K562 (cell line): Measurements from ENCODE around the gene ELK1. TPM values are rescaled to one million over a fixed set of nuclear protein-coding genes. Genes with fewer than 3 reads are reported as not detected.

Source experiments
- DDX20 ChIP-seq: fragments of 450-650 bp; IDR thresholded peaks from 2 replicates; pipeline ENCODE4 v1.6.1; 2016; ENCODE audit warnings: missing genetic modification characterization, low read depth, mild to moderate bottlenecking, missing compliant biosample characterization, moderate library complexity
- EGR1 ChIP-seq: fragments of 450-650 bp; conservative IDR thresholded peaks from 2 replicates; pipeline ENCODE4 v1.6.1; 2017; ENCODE audit warnings: mild to moderate bottlenecking
- MTA2 ChIP-seq: fragments of 450-650 bp; IDR thresholded peaks from 2 replicates; pipeline ENCODE4 v1.6.1; 2016; ENCODE audit warnings: low read depth
- MXI1 ChIP-seq: IDR thresholded peaks from 2 replicates; pipeline ENCODE4 v1.6.1; 2011; ENCODE audit warnings: low read depth, mild to moderate bottlenecking, improper control_type of control experiment, low read length
- NR3C1 ChIP-seq: sonication (generic); formaldehyde crosslinking; IDR thresholded peaks from 2 replicates; pipeline ENCODE4 v1.8.1; 2022; ENCODE audit warnings: missing genetic modification reagents
- SLC30A9 ChIP-seq: fragments of 250-450 bp; sonication (Bioruptor Pico); IDR thresholded peaks from 2 replicates; pipeline ENCODE4 v1.8.0; 2022; ENCODE audit warnings: mild to moderate bottlenecking, moderate library complexity
- SMAD2 ChIP-seq: fragments of 150-350 bp; IDR thresholded peaks from 2 replicates; pipeline ENCODE4 v1.6.1; 2014; ENCODE audit warnings: low read depth, mild to moderate bottlenecking, low read length
- SMAD3 ChIP-seq: fragments of 450-650 bp; formaldehyde crosslinking; conservative IDR thresholded peaks from 2 replicates; pipeline ENCODE4 v1.4.0; 2020; ENCODE audit warnings: mild to moderate bottlenecking
- TAF1 ChIP-seq: IDR thresholded peaks from 2 replicates; pipeline ENCODE4 v1.6.1; 2011; ENCODE audit warnings: mild to moderate bottlenecking, low read length, moderate library complexity; ENCODE audit not compliant: insufficient read depth, control insufficient read depth, severe bottlenecking; ENCODE audit errors: extremely low read depth
- TAF7 ChIP-seq: fragments of 450-650 bp; IDR thresholded peaks from 2 replicates; pipeline ENCODE4 v1.6.1; 2016; ENCODE audit warnings: missing genetic modification characterization, missing compliant biosample characterization
- ZKSCAN8 ChIP-seq: fragments of 200-800 bp; sonication (Bioruptor generic); IDR thresholded peaks from 2 replicates; pipeline ENCODE4 v1.6.1; 2016; ENCODE audit warnings: missing genetic modification characterization, missing compliant biosample characterization
- ZNF175 ChIP-seq: fragments of 200-800 bp; sonication (Bioruptor generic); IDR thresholded peaks from 2 replicates; pipeline ENCODE4 v1.6.1; 2016; ENCODE audit warnings: low read depth, mild to moderate bottlenecking, missing genetic modification characterization, missing compliant biosample characterization
- ZNF324 ChIP-seq: fragments of 250-450 bp; sonication (Bioruptor Pico); IDR thresholded peaks from 2 replicates; pipeline ENCODE4 v1.4.0; 2020; ENCODE audit warnings: mild to moderate bottlenecking
- polyA plus RNA-seq, 8 experiments: library from polyadenylated mRNA; depleted of rRNA in 4 of 8; stranded (reverse) in 5 of 8; unstranded in 3 of 8; fragments of >200 nt; fragmentation: Nextera tagmentation in 2 of 8; fragmentation: Illumina TruSeq in 1 of 8; extraction: Ambion mirVana in 2 of 8; extraction: Trizol in 1 of 8; gene quantifications; 2 replicates each; pipeline versions ENCODE4 v1.2.1 to v1.2.3, GENCODE V29; 2011 to 2014; ENCODE audit warnings: inconsistent platforms in 1 of 8, missing spikeins in 1 of 8
- total RNA-seq, 7 experiments: library from RNA; depleted of rRNA in 6 of 7; stranded (reverse); fragments of >200 nt in 6 of 7; fragmentation: Illumina TruSeq in 2 of 7; extraction: Trizol in 2 of 7; gene quantifications; 2 replicates each; pipeline versions ENCODE4 v1.2.1 to v1.2.3, GENCODE V29; 2011 to 2021; ENCODE audit warnings: low replicate concordance in 1 of 7
- TF ChIP-seq, protein P1 (sequence below): fragments of 250-450 bp; sonication (Bioruptor Pico); IDR thresholded peaks from 2 replicates; pipeline ENCODE4 v1.5.0; 2021; ENCODE audit warnings: mild to moderate bottlenecking, borderline replicate concordance
- TF ChIP-seq, protein P2 (sequence below): fragments of 250-450 bp; sonication (Bioruptor Pico); IDR thresholded peaks from 2 replicates; pipeline ENCODE4 v1.4.0; 2020; ENCODE audit warnings: mild to moderate bottlenecking, moderate library complexity, borderline replicate concordance
- TF ChIP-seq, protein P3 (sequence below): fragments of 250-450 bp; sonication (Bioruptor Pico); IDR thresholded peaks from 2 replicates; pipeline ENCODE4 v1.8.0; 2021; ENCODE audit warnings: moderate library complexity, mild to moderate bottlenecking, inconsistent platforms
- TF ChIP-seq, protein P4 (sequence below): fragments of 450-650 bp; IDR thresholded peaks from 2 replicates; pipeline ENCODE4 v1.6.1; 2018; ENCODE audit not compliant: partially characterized antibody

The ELK1 gene
- total and polyA plus RNA-seq, 9 of the 15 experiments (the other 6 are each of a cell fraction or from before 2014, with no cell fraction given): 4.4 to 74.9 (median 26.5) TPM

DNA sequence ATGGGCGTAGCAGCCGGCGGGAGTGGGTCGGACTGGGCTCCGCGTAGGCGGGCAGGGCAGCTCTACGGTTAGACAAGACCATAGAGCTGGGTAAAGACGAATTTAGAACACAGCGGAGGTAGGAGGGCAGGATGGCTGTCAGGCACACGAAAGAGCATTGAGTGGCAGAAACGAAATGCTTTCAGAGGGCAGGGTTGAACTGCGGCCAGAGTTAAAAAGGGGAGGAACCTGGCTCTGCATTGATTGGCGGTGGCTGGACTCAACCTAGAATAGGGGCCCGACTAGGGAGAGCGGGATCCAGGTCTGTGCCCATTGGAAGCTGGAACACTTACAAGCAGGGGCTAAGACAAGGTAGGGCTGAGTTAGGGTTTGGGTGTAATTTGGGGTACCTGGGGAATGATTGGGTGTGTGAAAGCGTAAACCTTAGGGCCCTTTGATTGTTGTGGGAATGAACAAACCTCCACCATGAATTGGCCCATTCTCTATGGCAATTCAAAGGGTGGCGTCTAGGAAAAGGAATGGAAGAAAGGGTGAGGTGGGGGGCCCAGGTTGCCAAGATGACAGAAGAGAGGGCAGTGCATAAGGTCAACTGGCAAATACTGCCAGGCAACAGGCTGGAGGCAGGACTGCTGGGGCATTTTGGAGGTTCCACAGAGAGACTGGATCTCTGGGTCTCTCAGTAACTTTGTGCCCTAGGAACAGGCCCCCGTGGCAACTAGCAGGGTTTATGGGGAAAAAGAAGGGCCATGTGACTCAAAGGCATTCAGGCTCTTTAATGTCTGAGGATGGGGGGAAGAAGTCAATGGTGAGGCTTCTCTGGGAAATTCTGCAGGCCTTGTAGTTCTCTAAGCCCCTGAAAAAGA lies 911 bp upstream of the ELK1 start (continued):
- TF ChIP-seq TAF1 (peak; percentile 24), SMAD2 (no peak), EGR1 (peak; percentile 97), SLC30A9 (CRISPR knock-in tag) (no peak), DDX20 (tag) (no peak), MXI1 (no peak), ZKSCAN8 (CRISPR knock-in tag) (no peak), SMAD3 (CRISPR knock-in tag) (no peak), MTA2 (no peak), ZNF175 (CRISPR knock-in tag) (no peak), ZNF324 (CRISPR knock-in tag) (no peak), NR3C1 (no peak), TAF7 (tag) (no peak)
- TF ChIP-seq, protein P1, sequence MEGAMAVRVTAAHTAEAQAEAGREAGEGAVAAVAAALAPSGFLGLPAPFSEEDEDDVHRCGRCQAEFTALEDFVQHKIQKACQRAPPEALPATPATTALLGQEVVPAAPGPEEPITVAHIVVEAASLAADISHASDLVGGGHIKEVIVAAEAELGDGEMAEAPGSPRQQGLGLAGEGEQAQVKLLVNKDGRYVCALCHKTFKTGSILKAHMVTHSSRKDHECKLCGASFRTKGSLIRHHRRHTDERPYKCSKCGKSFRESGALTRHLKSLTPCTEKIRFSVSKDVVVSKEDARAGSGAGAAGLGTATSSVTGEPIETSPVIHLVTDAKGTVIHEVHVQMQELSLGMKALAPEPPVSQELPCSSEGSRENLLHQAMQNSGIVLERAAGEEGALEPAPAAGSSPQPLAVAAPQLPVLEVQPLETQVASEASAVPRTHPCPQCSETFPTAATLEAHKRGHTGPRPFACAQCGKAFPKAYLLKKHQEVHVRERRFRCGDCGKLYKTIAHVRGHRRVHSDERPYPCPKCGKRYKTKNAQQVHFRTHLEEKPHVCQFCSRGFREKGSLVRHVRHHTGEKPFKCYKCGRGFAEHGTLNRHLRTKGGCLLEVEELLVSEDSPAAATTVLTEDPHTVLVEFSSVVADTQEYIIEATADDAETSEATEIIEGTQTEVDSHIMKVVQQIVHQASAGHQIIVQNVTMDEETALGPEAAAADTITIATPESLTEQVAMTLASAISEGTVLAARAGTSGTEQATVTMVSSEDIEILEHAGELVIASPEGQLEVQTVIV (CRISPR knock-in tag): no peak
- TF ChIP-seq, protein P2, sequence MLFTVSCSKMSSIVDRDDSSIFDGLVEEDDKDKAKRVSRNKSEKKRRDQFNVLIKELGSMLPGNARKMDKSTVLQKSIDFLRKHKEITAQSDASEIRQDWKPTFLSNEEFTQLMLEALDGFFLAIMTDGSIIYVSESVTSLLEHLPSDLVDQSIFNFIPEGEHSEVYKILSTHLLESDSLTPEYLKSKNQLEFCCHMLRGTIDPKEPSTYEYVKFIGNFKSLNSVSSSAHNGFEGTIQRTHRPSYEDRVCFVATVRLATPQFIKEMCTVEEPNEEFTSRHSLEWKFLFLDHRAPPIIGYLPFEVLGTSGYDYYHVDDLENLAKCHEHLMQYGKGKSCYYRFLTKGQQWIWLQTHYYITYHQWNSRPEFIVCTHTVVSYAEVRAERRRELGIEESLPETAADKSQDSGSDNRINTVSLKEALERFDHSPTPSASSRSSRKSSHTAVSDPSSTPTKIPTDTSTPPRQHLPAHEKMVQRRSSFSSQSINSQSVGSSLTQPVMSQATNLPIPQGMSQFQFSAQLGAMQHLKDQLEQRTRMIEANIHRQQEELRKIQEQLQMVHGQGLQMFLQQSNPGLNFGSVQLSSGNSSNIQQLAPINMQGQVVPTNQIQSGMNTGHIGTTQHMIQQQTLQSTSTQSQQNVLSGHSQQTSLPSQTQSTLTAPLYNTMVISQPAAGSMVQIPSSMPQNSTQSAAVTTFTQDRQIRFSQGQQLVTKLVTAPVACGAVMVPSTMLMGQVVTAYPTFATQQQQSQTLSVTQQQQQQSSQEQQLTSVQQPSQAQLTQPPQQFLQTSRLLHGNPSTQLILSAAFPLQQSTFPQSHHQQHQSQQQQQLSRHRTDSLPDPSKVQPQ (CRISPR knock-in tag): no peak
- TF ChIP-seq, protein P3, sequence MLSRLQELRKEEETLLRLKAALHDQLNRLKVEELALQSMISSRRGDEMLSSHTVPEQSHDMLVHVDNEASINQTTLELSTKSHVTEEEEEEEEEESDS (CRISPR knock-in tag): no peak
- TF ChIP-seq, protein P4, sequence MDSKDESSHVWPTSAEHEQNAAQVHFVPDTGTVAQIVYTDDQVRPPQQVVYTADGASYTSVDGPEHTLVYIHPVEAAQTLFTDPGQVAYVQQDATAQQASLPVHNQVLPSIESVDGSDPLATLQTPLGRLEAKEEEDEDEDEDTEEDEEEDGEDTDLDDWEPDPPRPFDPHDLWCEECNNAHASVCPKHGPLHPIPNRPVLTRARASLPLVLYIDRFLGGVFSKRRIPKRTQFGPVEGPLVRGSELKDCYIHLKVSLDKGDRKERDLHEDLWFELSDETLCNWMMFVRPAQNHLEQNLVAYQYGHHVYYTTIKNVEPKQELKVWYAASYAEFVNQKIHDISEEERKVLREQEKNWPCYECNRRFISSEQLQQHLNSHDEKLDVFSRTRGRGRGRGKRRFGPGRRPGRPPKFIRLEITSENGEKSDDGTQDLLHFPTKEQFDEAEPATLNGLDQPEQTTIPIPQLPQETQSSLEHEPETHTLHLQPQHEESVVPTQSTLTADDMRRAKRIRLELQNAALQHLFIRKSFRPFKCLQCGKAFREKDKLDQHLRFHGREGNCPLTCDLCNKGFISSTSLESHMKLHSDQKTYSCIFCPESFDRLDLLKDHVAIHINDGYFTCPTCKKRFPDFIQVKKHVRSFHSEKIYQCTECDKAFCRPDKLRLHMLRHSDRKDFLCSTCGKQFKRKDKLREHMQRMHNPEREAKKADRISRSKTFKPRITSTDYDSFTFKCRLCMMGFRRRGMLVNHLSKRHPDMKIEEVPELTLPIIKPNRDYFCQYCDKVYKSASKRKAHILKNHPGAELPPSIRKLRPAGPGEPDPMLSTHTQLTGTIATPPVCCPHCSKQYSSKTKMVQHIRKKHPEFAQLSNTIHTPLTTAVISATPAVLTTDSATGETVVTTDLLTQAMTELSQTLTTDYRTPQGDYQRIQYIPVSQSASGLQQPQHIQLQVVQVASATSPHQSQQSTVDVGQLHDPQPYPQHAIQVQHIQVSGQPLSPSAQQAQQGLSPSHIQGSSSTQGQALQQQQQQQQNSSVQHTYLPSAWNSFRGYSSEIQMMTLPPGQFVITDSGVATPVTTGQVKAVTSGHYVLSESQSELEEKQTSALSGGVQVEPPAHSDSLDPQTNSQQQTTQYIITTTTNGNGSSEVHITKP: peak; percentile 83
